Activated CD8-positive, alpha-beta memory T cell treated with anti-CD3 and anti-CD28 coated beads, Interleukin-2, amount 50 U/mL, for 24 hours (primary cell): ENCODE data around the gene DCX.

Experiments used
- DNase-seq: peaks from one replicate; pipeline ENCODE4 v3.0.0-alpha.2; 2020; ENCODE audit errors: extremely low read depth

Gene DCX

DNA sequence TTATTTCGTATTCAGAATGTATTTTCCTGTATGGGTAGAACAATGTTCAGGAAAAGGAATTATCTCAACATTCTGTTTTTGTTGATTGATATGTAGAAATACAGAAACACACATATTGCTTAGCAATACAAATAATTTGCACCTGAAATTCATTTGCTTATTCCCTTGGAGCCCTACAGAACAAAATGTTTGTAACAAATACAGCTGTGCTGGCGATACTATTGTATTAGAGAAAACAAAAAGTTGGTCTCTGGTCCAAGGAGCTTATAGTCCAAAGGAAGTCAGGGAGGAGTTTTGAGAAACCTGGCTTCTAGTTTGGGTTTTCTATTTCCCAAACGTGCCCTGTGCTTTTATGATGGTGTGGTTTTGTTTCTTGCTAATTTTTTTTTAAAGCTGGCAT, 104.0 kb downstream of the DCX start:
- DNase-seq: no peak

DNA sequence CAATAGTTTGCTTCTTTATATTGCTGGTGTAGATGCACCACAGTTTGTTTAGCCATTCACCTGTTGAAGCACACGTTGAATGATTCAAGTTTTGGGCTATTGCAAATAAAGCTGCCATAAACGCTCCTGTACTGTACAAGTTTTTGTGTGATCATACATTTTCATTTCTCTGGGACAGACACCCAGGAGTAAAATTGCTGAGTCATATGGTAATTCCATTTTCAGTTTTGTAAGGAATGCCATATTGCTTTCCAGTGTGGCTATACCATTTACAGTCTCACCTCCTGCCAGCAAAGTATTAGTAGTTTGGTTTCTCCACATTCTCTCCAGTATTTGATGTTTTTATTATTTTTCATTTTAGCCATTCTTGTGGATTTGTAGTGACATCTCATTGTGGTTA, 109.7 kb downstream of the DCX start:
- DNase-seq: no peak

GRCh38 chrX:111288841-111289240, 123.2 kb downstream of the DCX start:
- DNase-seq: no peak

GRCh38 chrX:111284631-111285293, 127.2 kb downstream of the DCX start:
- no peak for DNase-seq

DNA sequence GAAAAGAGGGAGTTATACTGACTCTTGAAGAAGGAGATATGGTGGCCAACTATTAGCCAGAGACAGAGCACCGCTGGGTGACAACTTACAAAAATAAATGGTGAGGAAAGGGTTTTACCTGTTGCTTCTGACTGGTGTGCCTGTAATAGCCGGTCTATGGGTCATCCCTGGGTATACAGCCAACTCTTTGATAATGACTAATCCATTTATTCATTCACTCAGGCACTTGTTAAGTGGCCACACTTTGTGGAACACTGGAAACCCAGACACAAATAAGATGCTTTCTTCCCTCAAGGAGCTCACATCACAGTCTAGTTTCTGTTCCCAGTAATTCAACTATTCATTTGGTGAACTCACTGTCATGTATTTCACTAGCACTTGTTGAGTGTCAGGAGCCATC, 128.5 kb downstream of the DCX start:
- no peak for DNase-seq

GRCh38 chrX:111282991-111283390, 129.0 kb downstream of the DCX start:
- DNase-seq: no peak

DNA sequence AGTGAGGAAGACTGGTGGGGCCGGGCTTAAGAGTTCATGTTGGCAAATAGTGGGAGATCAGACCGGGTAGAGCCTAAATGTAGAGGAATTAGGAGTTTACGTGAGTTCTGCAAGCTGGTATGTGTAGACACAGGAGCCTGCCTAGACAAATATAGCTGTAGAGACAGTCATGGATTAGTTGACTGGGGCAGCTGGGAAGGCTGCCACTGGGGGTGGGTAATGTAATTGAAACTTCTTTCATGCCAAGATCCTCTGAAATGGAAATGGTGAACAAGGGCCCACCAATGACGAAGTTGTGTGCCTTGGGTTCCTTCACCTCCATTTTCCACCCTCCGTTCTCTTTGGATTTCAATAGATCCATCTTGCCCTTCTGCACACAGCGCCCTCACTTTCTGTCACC, 129.9 kb downstream of the DCX start:
- no peak for DNase-seq

DNA sequence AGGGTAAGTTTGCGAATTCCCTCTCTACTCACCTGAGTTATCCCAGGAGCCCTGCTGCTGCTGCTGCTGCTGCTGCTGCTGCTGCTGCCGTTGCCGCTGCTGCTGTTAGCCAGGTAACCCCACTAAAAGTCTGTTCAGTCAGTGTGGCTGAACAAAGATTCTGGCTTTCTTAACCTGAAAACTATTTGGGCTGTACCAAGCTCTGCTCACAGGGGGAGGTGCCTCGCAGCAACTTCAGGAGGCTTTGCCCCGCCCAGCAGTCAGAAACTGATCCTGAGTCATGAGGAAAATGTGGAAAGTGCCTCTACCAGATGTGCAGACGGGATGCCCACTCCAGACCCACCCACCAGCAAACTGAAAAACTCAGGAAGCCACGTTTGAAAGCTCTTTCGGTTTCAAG, 141.7 kb downstream of the DCX start, which contains the start of gene CAPN6:
TSS of gene CAPN6 (minus strand) at position 145 of the 400 bp plus-strand sequence. CDS start 6,547 bp downstream, outside the sequence.
- no peak for DNase-seq

- no peak for DNase-seq
These were observed 143.5 kb downstream of the DCX start for GRCh38 chrX:111268506-111268905.

DNA sequence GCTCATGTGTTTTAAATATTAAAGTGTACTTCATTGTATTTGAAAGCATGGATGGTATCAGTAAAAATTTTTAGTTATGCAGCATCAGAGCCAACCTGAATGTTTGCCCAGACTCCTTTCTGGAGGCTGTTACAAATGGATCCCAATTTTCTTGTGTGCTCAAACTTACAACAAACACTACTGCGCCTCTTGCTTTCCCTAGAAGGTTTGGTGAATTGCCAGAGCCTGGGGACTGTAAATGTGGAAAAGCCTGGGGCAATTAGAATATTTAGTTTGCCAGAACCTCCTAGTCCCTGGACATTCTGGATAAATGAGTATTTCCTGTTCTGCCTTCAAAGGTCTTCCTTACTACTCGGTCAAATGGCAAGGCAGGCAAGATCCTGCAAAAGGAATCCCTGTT, 146.5 kb downstream of the DCX start:
- DNase-seq: no peak

- DNase-seq: no peak
These were observed 147.6 kb downstream of the DCX start for GRCh38 chrX:111264385-111264784.

GRCh38 chrX:111262086-111262485, 149.9 kb downstream of the DCX start:
- no peak for DNase-seq

GRCh38 chrX:111260451-111260850, 151.5 kb downstream of the DCX start:
- DNase-seq: no peak

DNA sequence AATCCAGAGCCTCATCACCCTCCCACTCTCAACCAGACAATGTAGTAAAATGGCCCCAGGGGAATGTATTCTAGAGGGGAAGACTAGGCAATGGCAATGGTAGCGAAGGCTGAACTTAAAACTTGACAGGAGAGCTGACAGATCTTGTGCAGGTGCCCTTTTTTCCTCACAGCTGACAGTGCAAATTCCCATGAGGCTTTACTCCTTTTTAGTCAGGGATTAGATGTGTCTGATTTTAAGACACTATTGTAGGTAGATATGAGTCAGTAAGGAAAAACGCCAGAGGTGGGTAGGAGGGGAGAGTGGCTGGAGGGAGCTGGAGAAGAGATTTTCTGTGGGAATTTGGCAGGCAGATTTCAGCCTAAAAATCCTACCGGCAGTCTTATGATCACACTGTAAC, 152.4 kb downstream of the DCX start:
- DNase-seq: no peak

DNA sequence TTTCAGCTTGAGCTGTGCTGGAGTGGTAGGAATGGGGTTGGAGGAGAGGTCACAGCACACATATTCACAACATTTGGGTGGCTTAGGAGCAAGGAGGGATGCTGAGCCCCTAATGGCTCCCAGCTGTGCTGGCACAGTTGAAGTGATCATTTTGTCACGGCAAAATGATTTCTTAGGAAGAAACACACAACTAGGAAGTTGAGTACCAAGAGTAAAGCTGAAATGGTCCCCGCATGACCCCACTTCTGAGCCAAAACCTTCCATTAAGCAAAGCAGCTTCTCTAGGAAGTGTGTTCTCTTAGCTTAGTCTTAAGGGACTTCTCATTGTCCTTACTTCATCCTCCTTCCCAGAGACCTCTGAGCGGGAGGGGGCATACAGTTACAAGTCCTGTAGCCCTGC, 154.3 kb downstream of the DCX start:
- DNase-seq: no peak

DNA sequence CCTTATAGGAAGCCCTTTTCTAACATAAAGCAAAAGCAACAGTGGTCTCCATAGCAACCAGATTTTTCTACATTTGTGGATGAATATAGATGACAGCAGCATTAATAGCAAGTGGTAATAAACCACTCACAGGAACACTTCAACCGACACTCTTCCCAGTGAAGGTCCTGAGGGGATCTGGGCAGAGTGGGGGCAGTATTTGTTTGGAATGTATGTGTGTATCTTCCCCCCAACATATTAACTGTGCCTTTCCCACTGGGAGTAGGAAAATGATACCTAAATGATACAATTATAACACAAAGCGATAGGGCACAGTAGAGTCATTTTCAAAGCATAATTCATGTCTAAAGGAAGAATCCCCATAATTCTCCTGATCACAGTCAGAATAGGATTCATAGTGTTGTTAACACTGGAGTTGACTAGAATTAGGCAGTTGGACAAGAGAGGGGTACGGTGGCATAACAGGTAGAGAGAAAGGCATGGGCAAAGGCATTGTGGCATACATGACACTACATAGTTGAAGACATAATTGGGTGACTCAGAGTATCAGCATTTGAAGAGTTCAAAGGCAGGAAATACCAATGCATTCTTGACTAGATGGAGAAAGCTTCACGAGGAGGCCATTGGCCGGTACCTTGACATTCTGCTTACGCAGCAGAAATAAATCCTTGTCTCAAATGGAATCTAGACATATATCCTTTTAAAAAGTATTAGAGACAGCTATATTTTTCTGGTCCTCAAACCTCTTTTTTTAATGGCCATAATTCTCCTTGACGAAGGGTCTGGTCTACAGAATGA, 156.9 kb downstream of the DCX start:
- DNase-seq: no peak

- DNase-seq: no peak
These were observed 167.7 kb downstream of the DCX start for GRCh38 chrX:111244235-111244750.
